Cardiac fibroblast (primary cell): ENCODE data around the gene RCVRN.
A peak's percentile ranks its signal among the peaks of the same experiment; 100 is the strongest.

Experiments used
- DNase-seq, 2 donors: peaks; one replicate each; pipeline versions ENCODE4 v3.0.0 to v3.0.0-alpha.2; 2010; ENCODE audit warnings: low read depth in 2 of 2
- H3K4me3 ChIP-seq, 2 donors: replicated peaks in 1 of 2; 1 replicate in 1 of 2; 2 replicates in 1 of 2; pipeline ENCODE4 v1.5.1; 2011; ENCODE audit warnings: low read depth in 2 of 2, low read length in 2 of 2, mild to moderate bottlenecking in 2 of 2, moderate library complexity in 1 of 2
- TF ChIP-seq, protein P1 (sequence below): IDR thresholded peaks from one replicate; pipeline ENCODE4 v1.5.1; 2011; ENCODE audit warnings: low read depth, mild to moderate bottlenecking, low read length, inconsistent platforms

Gene RCVRN

DNA sequence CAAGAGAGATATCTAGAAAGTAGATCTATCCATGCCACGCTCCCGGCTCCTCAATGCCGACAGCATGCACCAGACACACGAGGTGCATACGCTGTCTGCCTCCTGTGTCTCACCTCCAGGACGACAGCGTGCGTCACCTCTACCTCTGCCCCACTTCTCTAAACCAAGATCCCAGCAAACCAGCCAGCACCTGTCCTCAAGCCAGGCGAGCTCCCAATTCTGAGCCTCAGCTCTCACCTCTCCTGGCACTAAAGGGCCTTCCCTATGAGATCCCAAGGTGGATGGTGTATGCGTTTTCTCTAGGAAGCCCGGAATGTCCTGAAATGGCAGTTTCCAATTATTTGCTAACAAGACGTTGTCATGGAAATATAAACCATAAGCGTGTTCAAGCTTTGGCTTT lies 36.2 kb upstream of the RCVRN start:
- TF ChIP-seq, protein P1, sequence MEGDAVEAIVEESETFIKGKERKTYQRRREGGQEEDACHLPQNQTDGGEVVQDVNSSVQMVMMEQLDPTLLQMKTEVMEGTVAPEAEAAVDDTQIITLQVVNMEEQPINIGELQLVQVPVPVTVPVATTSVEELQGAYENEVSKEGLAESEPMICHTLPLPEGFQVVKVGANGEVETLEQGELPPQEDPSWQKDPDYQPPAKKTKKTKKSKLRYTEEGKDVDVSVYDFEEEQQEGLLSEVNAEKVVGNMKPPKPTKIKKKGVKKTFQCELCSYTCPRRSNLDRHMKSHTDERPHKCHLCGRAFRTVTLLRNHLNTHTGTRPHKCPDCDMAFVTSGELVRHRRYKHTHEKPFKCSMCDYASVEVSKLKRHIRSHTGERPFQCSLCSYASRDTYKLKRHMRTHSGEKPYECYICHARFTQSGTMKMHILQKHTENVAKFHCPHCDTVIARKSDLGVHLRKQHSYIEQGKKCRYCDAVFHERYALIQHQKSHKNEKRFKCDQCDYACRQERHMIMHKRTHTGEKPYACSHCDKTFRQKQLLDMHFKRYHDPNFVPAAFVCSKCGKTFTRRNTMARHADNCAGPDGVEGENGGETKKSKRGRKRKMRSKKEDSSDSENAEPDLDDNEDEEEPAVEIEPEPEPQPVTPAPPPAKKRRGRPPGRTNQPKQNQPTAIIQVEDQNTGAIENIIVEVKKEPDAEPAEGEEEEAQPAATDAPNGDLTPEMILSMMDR = no peak
- DNase-seq = no peak
- H3K4me3 ChIP-seq = no peak overlapping the region

DNA sequence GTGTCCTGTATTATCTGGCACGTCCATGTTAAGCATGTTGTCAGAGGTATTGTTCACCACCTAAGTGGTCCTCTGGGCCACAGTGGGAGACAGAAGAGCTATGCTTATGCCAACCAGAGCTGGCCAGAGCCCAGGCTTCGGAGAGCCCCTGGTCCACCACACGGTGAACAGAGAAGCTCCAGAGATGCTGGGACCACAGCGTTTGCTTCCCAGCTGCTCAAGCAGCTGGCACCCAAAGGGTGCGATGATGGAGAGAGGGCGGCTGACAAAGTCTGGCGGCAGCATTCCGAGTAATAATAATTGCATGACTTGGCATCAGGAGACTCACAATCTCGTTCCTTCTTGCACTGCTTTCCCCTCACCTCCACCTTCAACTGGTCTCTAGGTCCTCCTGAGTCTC lies 35.8 kb upstream of the RCVRN start:
- TF ChIP-seq, protein P1 = no peak
- H3K4me3 ChIP-seq = no peak overlapping the region
- DNase-seq = no peak

DNA sequence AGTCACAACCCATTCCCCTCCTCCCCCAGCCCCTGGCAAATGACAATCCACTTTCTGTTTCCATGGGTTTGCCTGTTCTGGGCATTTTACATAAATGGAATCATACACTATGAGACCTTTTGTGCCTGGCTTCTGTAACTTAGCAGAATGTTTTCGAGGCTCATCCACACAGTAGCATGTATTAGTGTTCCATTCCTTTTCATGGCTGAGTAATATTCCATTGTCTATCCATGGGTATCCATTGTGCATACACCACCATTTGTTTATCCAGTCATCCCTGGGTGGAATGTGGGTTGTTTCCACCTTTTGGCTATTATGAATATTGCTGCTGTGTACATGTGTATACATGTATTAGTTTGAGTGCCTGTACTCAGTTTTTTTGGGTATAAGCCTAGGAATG lies 33.7 kb upstream of the RCVRN start:
- no peak for DNase-seq
- TF ChIP-seq, protein P1 = no peak
- no peak overlapping the region for H3K4me3 ChIP-seq

DNA sequence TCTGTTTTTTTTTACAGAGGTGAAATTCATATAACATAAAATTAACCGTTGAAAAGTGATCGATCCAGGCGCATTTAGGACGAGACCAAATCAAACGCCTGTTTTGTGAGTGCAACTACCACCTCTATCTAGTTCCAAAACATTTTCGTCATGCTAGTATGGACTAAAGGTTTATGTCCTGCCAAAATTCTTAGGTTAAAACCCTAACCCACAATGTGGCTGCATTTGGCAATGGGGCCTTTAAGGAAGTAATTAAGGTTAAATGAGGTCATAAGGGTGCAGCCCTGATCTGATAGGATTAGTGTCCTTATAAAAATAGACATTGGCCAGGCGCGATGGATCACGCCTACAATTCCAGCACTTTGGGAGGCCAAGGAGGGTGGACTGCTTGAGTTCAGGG lies 32.8 kb upstream of the RCVRN start:
- H3K4me3 ChIP-seq = no peak overlapping the region
- no peak for DNase-seq
- TF ChIP-seq, protein P1 = no peak

DNA sequence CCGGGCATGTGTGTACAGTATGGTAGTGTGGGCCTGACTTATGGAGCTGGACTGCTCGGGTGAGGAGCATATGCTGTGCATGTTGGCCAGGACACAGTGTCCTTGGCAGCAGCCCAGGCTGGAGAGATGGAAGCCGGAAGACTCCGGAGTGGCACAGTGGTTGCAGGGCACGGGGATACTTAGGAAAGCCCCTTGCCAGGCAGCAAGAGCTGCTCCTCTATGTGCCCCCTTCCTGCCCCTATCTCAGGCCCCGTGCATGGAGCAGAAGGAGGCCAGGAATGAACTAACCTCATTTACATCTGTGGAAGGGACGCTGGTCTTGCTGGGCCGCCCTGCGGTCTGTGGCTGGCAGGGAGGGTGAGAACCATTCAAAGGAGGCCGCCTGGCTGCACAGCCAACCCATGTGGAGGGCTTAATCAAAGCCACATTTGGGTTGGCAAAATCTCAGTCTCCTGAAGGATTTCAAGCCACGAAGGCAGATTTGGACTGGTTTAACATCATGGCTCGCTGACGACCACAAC lies 32.2 kb upstream of the RCVRN start:
- H3K4me3 ChIP-seq = no peak overlapping the region
- peak in 1 of 2 donors; percentile 44 for DNase-seq
- TF ChIP-seq, protein P1 = no peak

DNA sequence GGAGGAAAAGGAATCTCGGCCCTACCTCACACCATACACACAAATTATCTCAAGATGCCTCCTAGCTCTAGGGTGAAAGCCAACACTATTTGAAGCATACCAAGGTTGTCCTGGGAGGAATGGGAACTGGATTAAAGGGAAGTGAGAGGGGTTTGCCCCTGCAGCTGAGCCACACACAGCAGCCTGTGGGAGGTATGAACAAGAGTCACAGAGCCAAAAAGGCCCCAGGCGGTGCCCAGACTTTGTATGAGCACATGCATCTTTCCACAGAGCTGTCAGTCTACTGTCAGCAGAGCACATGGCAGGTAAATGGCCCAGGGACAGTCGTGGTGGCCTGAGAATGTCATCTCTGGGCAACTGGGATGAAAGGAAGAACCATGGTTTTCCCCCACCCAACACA lies 31.0 kb upstream of the RCVRN start:
- no peak for DNase-seq

More for the DNA sequence above, 31.0 kb upstream of the RCVRN start:
- no peak overlapping the region for H3K4me3 ChIP-seq
- TF ChIP-seq, protein P1 = no peak
